HG03457 (cell line): ENCODE data around the gene A2ML1.
"Not testable (repeated sequence)": the region's sequence is repeated elsewhere in the genome, so short reads cannot be mapped to it uniquely, and the experiment has no call there.

Source experiments
- ATAC-seq: cut with Tn5 transposase; IDR thresholded peaks from one replicate; pipeline ENCODE4 v1.9.1; 2021; ENCODE audit warnings: moderate number of reproducible peaks; ENCODE audit not compliant: unreplicated experiment

The A2ML1 gene

DNA sequence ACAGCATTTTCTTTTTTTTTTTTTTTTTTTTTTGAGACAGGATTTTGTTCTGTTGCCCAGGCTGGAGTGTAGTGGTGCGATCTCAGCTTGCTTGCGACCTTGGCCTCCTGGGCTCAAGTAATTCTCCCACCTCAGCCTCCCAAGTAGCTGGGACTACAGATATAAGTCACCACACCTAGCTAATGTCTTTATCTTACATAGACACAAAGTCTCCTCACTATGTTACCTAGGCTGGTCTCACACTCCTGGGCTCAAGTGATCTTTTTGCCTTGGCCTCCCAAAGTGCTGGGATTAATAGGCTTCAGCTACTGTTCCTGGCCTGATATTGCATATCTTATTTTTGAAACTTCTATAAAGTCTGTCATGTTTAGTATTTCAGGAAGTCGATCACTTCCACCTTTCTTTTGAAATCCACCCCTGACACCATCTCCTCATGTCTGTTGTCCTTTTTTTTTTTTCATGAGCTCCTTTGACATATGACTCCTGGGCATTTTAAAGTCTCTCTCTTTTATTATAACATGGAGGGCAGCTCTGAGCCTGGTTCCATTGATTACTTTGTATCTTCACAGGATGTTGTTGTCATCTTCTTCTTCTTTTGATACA, 5.9 kb upstream of the A2ML1 start:
- ATAC-seq, result no peak

DNA sequence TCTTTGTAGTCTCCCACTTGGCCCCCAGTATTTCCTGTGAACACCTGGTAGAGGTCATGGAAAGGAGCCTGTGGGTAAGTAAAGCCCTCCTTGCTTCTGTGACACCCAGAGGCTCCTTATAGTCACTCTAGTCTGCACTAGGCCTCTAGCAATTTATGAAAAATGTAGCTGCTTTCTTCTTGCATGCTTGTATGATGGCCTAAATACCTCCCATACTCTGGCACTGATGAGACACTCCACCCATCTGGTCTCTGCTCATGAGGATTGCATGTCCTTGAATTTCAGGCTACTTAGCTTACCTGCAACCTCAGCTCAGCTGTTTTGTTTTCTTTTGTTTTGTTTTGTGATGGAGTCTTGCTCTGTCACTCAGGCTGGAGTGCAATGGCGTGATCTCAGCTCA, 4.6 kb upstream of the A2ML1 start:
- no peak for ATAC-seq

DNA sequence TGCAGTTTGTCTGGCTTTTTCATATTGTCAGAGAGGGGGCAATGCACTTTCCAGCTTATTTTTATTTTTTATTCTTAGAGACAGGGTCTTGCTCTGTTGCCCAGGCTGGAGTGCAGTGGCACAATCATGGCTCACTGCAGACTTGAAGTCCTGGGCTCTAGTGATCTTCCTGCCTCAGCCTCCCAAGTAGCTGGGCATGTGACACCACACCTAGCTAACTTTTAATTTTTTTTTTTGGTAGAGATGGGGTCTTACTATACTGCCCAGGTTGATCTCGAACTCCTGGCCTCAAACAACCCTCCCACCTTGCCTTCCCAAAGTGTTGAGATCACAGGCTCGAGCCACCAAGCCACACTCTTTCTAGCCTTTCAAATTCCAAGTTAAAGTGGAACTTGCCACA, 3.9 kb upstream of the A2ML1 start:
- ATAC-seq, result no peak

DNA sequence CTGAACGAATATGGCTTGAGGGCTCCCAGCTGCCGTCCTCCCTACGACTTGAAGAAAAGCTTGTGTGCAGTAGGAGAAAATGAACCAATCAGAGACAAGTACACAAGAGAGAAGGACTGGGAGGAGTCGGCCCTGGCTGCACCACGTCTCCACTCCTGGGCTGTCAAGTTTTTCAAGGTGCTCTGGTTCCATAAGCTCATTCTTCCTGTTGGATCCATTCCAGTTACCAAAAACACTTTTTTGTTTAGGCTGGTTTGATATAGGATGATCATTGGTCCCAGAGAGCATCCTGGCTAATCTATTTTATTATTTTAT, 2.8 kb upstream of the A2ML1 start:
- ATAC-seq, result no peak

DNA sequence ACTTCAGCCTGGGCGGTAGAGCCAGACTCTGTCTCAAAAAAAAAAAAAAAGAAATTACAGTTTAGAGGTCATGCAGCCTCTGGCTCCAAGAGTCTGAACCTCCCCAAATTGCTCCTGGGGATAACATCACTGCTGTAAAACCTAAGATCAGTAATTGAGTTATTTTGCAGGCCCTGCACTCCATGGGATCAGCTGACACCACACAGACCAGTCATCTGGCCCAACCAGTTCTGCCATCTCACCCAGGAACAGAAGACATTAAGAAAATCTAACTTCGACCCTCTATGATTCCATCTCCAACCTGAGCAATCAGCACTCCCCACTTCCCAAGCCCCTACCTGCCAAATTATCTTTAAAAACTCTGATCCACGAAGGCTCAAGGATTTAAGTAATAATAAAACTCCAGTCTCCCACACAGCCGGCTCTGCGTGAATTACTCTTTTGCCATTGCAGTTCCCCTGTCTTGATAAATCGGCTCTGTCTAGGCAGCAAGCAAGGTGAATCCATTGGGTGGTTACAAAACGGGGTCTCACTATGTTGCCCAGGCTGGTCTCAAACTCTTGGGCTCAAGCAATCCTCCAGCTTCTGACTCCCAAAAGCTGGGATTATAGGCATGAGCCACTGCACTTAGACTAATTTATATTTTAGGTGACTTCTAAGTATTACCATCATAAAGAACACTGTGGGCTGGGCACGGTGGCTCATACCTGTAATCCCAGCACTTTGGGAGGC, 1.6 kb upstream of the A2ML1 start:
- not testable (repeated sequence) for ATAC-seq

DNA sequence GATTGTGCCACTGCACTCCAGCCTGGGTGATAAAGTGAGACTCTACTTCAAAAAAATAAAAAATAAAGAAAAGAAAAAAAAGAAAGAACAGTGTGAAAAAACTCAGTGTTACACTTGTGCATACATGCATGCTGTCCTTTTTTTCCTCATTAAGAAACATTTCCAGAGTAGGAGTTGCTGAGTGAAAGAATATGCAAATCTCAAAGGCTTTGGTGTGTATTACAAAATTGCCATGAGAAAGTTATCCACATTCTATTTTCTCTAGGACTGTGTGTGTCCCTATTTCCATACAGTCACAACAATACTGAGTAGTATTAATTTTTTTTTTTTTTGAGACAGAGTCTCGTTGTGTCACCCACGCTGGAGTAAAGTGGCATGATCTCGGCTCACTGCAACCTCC, 830 bp upstream of the A2ML1 start:
- ATAC-seq, result no peak

DNA sequence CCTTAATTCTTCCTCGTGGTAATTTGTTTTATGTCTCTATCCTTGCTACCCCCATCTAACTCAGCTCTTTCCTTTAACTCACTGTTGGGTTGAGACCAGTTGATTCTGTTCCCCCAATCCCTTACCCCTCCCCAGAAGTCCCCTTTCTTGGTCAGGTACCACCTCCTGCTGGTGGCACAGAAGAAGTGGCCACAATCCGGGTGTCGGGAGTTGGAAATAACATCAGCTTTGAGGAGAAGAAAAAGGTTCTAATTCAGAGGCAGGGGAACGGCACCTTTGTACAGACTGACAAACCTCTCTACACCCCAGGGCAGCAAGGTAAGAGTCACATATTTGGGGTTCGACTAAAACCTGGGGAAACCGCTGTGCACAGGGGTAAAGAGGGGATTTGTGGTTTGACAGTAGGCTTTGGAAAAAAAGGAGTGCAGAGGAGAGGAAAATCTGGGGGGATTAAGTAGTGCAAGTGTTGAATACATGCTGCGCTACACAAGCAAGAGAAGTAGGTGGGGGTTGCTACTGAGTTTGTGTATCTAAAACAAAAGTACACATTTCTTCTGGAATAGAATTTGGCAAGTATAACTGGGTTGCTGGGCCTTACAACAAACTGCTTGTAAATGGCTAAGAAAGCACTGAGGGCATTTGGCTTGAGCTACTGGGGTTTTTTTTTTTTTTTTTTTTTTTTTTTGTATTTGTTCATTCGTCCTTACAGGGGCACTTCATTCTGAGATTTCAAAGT, 1.3 kb downstream of the A2ML1 start:
- ATAC-seq, result no peak

DNA sequence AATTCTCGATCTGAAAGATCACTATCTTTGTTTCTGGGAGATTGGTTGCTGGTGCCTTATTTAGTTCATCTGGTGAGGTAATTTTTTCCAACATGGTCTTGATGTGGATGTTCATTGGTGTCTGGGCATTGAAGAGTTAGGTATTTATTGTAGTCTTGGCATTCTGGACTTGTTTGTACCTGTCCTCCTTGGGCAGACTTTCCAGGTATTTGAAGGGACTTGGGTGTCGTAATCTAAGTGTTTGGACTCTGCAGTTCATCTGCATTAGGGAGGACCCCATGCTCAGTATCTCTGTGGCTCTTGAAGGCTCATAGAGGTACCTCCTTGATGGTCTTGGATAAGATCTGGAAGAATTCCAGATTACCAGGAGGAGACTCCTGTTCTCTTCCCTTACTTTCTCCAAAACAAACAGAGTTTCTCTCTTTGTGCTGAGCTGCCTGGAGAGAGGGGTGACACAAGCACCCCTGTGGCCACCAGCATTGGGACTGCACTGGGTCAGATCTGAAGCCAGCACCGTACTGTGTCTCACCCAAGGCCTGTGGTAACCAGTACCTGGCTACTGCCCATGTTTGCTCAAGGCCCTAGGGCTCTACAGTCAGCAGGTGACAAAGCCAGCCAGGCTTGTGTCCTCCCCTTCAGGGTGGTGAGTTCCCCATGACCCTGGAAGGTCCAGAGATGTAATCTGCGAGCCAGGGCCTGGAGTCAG, 5.3 kb downstream of the A2ML1 start:
- no peak for ATAC-seq

DNA sequence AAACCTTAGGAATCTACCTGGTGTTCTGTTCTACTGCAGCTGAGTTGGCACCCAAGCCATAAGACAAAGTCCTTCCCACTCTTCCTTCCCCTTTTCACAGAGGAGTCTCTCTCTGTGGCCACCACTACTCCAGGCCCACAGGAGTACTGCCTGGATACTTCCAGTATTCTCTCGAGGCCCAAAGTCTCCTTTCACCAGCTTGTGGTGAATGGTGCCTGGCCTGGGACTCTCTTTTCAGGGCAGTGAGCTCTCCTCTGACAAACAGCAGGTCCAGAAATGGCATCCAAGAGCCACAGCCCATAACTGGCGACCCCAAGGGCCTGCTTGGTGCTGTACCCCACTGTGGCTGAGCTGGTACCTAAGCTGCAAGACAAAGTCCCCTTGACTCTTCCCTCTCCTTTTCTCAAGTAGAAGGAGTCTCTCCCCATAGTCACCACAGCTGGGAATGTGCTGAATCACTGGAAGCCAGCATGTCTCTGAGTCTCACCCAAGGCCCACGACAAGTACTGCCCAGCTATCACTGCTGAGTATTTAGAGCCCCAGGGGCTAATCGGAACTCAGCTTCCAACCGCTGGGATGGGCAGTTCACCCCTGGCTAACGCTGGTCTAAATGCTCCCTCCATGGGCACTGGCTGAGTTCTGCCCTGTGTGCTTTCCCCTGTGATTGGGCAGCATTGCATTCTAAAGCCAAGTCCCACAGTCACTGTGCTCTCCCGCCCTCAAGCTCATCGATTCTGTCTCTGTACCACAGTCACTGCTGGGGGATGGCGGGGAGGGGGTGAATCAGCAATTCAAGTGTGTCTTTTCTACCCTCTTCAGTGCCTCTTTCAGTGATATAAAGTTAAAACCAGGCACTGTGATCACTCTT, 6.1 kb downstream of the A2ML1 start:
- ATAC-seq, result no peak

DNA sequence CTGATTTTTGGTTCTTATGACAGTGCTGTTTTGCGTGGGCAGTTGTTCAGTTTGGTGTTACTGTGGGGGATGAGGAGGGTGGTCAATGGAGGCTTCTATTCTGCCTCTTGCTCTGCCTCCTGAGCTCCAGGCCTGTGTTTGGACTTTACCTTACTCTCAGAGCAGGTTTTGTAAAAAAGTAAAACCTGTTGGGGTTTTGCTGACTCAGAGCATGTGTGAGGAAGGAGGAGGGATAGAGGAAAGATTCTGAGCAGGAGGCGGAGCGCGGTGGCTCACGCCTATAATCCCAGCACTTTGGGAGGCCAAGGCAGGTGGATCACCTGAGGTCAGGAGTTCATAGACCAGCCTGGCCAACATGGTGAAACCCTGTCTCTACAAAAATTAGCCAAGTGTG, 6.7 kb downstream of the A2ML1 start:
- no peak for ATAC-seq

DNA sequence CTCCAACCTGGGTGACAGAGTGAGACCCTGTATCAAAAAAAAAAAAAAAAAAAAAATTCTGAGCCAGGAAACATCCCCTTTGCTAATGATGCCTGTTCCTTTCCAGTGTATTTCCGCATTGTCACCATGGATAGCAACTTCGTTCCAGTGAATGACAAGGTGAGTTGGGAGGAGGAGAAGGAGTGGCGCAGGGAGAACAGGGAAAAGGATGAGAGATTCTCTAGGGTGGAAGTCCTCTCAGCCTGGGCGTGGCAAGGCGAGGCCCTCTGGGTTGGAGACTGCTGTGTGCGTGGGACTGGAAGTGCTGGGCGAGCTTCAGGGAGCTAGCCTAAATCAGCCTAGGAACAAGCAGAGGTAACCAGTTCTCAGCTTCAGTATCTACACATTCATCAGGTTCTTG, 7.2 kb downstream of the A2ML1 start:
- no peak for ATAC-seq

DNA sequence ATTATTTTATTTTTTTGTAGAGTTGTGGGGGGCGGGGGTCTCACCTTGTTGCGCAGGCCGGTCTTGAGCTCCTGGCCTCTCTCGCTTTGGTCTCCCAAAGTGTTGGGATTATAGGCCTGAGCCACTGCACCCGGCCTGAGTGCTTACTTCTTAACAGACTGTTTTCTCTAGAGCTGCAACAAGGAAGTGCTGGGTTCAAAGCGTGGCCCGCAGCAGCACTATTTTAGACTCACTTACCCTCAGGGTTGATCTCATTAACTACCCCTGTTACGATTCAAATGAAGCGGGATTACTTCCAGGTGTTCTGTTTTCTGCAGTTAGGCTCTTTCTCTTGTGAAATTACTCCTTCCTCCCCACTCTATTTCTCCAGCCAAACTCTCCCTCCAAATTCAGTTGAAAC, 8.7 kb downstream of the A2ML1 start:
- ATAC-seq, result no peak

DNA sequence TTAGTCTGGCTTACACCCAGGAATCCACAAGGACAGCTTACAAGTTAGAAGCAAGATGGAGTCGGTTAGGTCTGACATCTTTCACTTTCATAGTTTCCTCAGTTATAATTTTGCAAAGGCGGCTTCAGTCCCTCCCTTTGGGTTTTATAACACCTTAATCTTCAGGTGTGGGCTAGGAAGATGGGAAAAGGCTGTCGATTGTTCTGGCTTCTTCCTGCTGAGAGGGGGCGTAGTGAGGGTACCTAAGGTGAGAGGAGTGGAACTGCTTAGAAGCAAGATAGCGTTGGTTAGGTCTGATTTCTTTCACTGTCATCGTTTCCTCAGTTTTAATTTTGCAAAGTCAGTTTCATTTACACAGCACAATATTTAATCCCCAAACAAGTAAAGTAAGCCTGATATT, 10.1 kb downstream of the A2ML1 start:
- ATAC-seq, result no peak

DNA sequence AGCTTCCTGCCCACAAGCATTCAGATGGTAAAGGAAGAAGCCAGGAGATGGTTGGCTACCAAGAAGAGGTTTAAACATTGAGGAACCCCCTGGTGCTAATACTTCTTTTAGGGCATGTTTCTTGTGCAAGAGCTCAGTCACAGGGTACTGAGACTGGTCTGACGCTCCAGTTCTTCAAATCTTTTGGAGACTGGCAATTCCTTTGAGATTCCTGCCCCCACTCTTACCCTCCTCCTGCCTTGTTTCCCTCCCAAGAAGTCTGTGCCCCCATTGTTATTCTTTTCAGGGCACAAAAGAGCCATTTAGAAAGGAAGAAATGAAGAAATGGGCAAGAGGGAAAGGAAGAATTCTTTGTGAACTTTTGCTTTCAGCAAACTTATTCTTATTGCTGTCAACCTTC, 11.8 kb downstream of the A2ML1 start:
- ATAC-seq, result no peak

DNA sequence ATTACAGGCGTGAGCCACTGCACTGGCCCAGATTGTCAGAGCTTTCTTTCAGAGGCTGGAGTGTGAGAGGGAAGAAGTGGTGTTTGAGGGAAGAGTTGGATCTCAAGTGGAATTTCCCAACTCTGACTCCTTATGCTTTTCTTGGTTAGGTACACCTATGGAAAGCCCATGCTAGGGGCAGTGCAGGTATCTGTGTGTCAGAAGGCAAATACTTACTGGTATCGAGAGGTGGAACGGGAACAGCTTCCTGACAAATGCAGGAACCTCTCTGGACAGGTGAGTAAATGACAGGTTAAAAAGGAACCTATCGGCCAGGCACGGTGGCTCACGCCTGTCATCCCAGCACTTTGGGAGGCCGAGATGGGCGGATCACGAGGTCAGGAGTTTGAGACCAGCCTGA, 14.9 kb downstream of the A2ML1 start:
- no peak for ATAC-seq

DNA sequence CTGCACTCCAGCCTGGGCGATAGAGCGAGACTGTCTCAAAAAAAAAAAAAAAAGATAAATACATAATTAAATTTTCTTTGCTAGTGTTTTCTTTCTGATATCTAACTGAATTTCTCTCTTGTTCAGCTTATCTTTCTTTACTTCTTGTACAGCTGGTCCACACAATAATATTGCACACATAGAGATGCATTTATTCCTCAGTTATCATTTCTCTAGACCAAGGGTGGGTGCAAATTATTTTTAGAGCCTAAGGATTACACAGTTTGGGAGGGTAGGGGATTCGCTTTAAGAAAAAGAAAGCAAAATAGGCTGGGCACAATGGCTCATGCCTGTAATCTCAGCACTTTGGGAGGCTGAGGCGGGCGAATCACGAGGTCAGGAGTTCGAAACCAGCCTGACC, 17.9 kb downstream of the A2ML1 start:
- no peak for ATAC-seq

DNA sequence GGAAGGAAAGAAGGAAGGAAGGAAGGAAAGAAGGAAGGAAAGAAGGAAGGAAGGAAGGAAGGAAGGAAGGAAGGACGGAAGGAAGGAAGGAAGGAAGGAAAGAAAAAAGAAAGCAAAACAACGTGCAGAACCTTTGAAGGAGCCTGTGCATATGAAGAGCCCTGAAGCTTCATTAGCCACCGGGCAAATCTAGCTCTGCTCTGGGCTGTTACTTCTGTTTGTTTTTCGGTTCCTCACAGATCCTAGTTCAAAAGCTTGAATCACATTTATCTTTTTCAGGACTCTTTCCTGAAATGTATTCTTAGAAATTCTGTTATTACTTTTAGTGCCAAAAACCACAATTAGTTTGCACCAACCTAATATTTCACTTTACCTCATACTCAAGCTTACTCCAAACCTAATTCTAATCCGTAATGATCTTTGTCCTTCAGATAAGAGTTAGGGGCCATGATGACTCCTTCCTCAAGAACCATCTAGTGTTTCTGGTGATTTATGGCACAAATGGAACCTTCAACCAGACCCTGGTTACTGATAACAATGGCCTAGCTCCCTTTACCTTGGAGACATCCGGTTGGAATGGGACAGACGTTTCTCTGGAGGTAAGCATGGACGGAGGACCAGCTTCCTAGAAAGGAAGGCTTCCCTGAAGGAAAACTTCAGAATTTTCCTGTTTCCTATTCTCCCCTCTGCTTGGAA, 18.7 kb downstream of the A2ML1 start:
- ATAC-seq, result no peak

DNA sequence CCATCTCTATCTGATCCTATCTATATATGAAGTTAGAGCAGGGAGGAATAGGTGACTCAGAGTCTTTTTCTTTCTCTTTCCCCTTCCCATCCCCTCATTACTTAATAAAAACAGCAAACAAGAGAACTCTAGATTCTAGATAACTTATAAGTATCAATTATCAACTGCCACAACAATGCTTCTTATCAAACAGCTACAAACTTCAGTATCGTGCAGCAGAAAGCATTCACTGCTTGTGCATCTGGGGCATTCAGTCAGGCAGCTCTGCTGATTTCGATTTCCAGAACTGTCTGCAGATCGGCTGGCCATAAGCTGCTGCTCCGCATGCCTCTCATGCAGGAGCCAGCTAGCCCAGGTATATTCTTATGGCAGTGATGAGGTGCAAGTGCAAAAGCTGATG, 19.4 kb downstream of the A2ML1 start:
- no peak for ATAC-seq

DNA sequence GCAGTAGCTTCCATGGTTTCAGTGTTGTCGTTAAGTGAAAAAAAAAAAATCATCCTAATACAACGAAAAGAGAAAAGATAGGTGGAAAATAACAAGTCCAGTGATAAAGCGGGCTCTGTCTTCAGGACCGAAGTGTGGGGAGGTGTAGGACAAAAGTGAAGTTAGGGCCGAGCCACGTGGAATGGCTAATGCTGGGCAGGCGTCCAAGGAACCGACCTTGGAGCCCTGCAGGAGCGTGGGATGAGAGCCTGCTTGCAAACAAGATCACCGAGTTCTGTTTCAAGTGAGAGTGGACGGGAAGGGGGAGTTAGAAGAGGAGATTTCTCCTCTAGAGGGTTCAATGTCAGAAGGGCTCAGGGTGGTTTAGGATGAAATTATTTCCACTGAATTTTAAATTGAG, 22.2 kb downstream of the A2ML1 start:
- no peak for ATAC-seq

DNA sequence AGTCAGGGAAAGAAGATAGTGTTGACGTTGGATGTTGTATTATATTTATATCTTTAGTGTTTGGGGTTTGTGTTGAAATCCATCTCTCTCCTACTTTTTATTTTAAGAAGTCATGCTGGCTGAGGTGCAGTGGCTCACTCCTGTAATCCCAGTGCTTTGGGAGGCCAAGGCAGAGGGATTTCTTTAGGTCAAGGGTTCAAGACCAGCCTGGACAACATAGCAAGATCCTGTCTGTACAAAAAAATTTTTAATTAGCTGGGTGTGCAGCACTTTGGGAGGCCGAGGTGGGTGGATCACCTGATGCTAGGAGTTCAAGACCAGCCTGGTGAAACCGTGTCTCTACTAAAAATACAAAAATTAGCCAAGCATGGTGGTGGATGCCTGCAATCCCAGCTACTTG, 23.9 kb downstream of the A2ML1 start:
- no peak for ATAC-seq
